Psoas muscle (tissue), 8 donors: ENCODE data around the gene DCTN5. TPM values are rescaled to one million over a fixed set of nuclear protein-coding genes. Genes with fewer than 3 reads are reported as not detected.

ENCODE experiments used
- ATAC-seq, 4 donors: fragments of 200-7000 bp; cut with Tn5 transposase; one replicate each; pipeline ENCODE4 v1.9.1; 2020; ENCODE audit warnings: moderate library complexity in 3 of 4, mild to moderate bottlenecking in 2 of 4
- DNase-seq, 2 donors: peaks; one replicate each; pipeline ENCODE4 v3.0.0-alpha.2; 2020
- H3K27ac ChIP-seq: fragments of 200-600 bp; one replicate; pipeline ENCODE4 v1.8.0; 2022
- H3K27me3 ChIP-seq, 3 donors: fragments of 200-600 bp in 1 of 3; one replicate each; pipeline versions ENCODE4 v1.6.1 to v1.8.0; 2013 to 2022; ENCODE audit warnings: low read length in 2 of 3, mild to moderate bottlenecking in 2 of 3, moderate library complexity in 1 of 3; ENCODE audit not compliant: insufficient read depth in 3 of 3
- H3K36me3 ChIP-seq, 2 donors: fragments of 200-600 bp in 1 of 2; one replicate each; pipeline versions ENCODE4 v1.6.1 to v1.8.0; 2013 to 2022; ENCODE audit warnings: low read depth in 1 of 2, mild to moderate bottlenecking in 1 of 2, moderate library complexity in 1 of 2; ENCODE audit not compliant: insufficient read depth in 1 of 2
- H3K4me1 ChIP-seq: fragments of 200-600 bp; one replicate; pipeline ENCODE4 v1.8.0; 2022
- H3K4me3 ChIP-seq: fragments of 200-600 bp; one replicate; pipeline ENCODE4 v1.8.0; 2022; ENCODE audit warnings: mild to moderate bottlenecking
- H3K9me3 ChIP-seq: fragments of 200-600 bp; one replicate; pipeline ENCODE4 v1.8.0; 2022
- WGBS, 3 donors: extraction: QIAGEN DNeasy Blood & Tissue Kit; methylation state at CpG; one replicate each; pipeline versions ENCODE4 v1.1.6 to v1.1.7; 2013; 5-methylcytosine and 5-hydroxymethylcytosine counted together
- intact Hi-C, 2 donors: fragments of 100-400 bp; cut with DNase I; formaldehyde crosslinking; loops; one replicate each; pipeline versions ENCODE4 v1.11.0 to v1.14.2; 2022
- polyA plus RNA-seq, 3 donors: library from polyadenylated mRNA; stranded (reverse); fragments of 200-250 nt; gene quantifications; one replicate each; pipeline ENCODE4 v1.2.3, GENCODE V29; 2013
- total RNA-seq, 4 donors: library from RNA; stranded (reverse); fragmentation: NEBNext Ultra II Directional in 2 of 4; extraction: Animal tissue kit (Norgen Biotek cat#: 25700) in 2 of 4; gene quantifications; one replicate each; pipeline versions ENCODE4 v1.2.1 to v1.2.4, GENCODE V29; 2021 to 2023
- TF ChIP-seq, protein P1 (sequence below): fragments of 200-600 bp; IDR thresholded peaks from one replicate; pipeline ENCODE4 v1.8.0; 2022; ENCODE audit warnings: antibody characterized with exemption
- donor health status: healthy with polysubstance abuse.
- donor health status: DM: no; HTN: no; CAD: no; lungs with moderate emphysema.
- donor health status: Bipolar disorder and iron deficiency.
- donor health status: healthy.
- donor health status: DM: yes; HTN: yes; CAD: no.
- donor health status: DM: no; HTN: no; CAD: no.
- donor health status: DM: no; HTN: no; CAD: no.
- donor health status: DM: yes; HTN: yes; CAD: no.

DCTN5 gene
- total and polyA plus RNA-seq, 7 donors, result 17.1 to 47.4 (median 33.2) TPM

DNA sequence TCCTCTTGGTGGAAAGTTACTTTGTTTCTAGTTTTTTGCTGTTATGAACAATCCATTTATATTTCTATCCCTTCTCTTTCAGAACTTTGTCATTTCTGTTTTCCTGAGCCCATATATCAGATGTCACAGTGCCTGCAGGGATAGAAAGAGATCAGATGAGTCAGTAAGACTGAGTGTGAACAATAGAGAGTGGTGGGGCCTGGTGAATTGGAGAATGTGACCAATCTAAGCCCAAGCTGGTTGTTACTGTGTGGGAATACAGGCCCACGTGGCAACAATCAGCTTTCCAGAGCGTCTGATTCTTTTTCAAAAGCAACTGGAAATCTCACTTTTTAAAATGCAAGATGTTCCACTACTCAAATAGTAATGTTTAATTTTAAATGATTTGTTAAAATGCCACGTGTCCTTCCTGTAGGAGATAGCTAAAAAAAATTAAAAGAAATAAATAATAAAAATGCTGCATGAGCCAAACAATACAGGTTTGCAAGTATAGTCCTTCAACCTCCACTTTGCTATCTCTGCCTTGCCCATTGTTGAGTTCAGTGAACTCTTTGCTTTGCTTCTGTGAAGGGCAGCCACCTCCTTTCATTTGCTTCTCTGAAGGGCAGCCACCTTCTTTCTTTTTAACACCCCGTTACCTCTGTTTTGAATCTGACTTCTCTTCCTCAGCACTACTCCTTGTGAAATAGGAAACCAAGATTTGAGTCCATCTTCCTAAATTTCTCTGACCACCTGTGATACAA, 9.6 kb downstream of the DCTN5 start:
- no peaks in the 10 kb centered on the region for H3K27me3 ChIP-seq
- WGBS, 3 donors, result 81 to 86% (median 82%) methylated on average over 4 of the region's 4 CpGs
- peaks cover 0 to 43% of the 10 kb centered on the region in 2 donors for H3K36me3 ChIP-seq
- no peak overlapping the region for H3K4me3 ChIP-seq
- intact Hi-C loops, result no loop called here
- no peak for DNase-seq
- TF ChIP-seq, protein P1, sequence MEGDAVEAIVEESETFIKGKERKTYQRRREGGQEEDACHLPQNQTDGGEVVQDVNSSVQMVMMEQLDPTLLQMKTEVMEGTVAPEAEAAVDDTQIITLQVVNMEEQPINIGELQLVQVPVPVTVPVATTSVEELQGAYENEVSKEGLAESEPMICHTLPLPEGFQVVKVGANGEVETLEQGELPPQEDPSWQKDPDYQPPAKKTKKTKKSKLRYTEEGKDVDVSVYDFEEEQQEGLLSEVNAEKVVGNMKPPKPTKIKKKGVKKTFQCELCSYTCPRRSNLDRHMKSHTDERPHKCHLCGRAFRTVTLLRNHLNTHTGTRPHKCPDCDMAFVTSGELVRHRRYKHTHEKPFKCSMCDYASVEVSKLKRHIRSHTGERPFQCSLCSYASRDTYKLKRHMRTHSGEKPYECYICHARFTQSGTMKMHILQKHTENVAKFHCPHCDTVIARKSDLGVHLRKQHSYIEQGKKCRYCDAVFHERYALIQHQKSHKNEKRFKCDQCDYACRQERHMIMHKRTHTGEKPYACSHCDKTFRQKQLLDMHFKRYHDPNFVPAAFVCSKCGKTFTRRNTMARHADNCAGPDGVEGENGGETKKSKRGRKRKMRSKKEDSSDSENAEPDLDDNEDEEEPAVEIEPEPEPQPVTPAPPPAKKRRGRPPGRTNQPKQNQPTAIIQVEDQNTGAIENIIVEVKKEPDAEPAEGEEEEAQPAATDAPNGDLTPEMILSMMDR, result no peak
- no peak overlapping the region for H3K27ac ChIP-seq
- H3K4me1 ChIP-seq, result peaks cover 6% of the 10 kb centered on the region
- ATAC-seq, result no peak
- H3K9me3 ChIP-seq, result no peaks in the 10 kb centered on the region

DNA sequence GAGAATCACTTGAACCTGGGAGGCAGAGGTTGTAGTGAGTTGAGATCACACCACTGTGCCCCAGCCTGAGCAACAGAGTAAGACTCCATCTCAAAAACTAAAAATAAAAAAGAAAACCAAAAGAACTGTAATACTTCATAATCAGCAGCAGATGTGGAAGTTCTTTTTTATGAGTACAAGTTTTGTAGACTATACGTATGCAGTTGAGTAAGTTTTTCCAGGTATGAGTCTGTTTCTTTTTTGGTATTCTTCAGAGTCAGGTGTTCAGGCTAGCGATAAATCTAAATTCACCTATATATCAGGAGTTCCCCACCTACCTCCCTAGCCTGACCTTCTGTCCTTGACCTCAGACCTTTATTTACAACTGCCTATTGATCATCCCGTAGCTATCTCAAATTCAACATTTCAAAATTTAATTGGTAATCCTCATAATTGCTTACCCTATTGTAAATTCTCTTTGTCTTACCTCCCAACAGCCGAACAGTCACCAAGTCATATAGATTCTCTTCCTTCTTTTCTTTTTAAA, 10.7 kb downstream of the DCTN5 start:
- H3K36me3 ChIP-seq, result peaks cover 0 to 39% of the 10 kb centered on the region in 2 donors
- intact Hi-C loops, result no loop called here
- H3K27ac ChIP-seq, result no peak overlapping the region

DNA sequence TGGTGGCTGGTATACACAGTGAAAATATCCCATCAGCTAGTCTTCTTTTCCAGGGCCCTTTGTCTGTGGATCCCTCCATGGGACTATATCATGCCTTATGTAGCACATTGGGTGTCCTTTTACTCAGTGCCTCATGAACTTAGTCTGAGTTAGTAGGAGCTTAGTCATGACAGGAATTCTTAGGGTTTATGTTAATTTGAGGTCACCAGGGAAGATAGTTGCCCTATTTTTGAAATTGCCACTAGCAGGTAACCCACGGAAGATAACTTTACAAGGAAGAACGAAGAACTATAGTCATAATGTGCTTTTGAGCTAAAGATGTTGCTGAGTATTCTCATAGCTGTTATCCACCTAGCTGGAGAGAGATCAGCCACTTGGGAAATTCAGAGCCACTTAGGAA, 22.7 kb downstream of the DCTN5 start:
- 94 to 99% (median 97%) methylated on average over 2 of the region's 2 CpGs for WGBS, 3 donors
- intact Hi-C loops, result no loop called here
- Histone ChIP-seq H3K9me3 (no peaks in the 10 kb centered on the region), H3K27me3 (no peaks in the 10 kb centered on the region), H3K27ac (no peak overlapping the region), H3K4me1 (no peaks in the 10 kb centered on the region), H3K4me3 (no peak overlapping the region), H3K36me3 (peaks cover 17 to 100% of the 10 kb centered on the region in 2 donors)
- no peak for ATAC-seq
- TF ChIP-seq, protein P1, result no peak
- DNase-seq, result no peak

More for the DNA sequence above, 10.7 kb downstream of the DCTN5 start:
- Histone ChIP-seq H3K27me3 (no peaks in the 10 kb centered on the region), H3K4me1 (peaks cover 6% of the 10 kb centered on the region), H3K9me3 (no peaks in the 10 kb centered on the region), H3K4me3 (no peak overlapping the region)
- no peak for ATAC-seq
- no peak for DNase-seq
- 92 to 96% (median 96%) methylated on average over 4 of the region's 4 CpGs for WGBS, 3 donors
- TF ChIP-seq, protein P1, result no peak

DNA sequence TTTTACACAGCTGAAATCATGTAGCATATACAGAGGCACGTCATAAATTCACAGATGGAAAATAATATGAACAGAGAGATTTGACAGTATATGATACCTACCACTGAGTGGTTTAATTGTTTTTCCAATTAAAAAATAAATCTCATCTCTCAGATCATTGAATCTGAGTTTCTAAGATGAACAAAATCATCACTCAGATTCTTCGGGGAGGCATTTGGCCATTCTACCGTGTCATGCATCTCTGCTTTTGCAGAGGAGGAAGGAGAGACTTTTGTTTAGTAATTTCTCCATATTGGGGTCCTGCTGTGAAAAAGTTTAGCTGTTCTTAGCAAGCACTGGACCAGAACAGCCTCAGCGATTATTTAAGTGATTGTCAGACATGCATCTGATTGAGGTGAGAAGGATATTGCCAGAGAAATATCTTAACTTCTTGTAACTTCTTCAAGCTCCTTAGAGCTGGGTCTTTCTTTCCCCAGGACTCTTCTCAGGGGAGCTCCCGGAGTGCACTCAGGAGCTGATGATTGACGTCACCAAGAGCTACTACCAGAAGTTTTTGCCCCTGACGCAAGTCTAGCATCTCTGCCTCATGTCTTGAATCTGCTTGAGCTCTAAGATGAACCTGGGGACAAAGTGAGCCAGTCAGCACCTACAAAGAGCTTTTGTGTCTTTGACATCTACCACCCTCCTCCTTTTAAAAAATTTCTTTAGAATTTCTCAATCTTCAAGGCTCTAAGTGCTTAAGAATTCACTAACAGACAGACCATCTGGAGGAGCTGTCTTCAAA, 25.5 kb downstream of the DCTN5 start:
- intact Hi-C loops, result no loop called here
- Histone ChIP-seq H3K27ac (no peak overlapping the region), H3K27me3 (no peaks in the 10 kb centered on the region), H3K4me1 (peaks cover 11% of the 10 kb centered on the region), H3K36me3 (peaks cover 15 to 88% of the 10 kb centered on the region in 2 donors), H3K4me3 (no peak overlapping the region), H3K9me3 (no peaks in the 10 kb centered on the region)
- ATAC-seq, result no peak
- WGBS, 3 donors, result 88 to 95% (median 93%) methylated on average over 7 of the region's 7 CpGs
- TF ChIP-seq, protein P1, result no peak
- DNase-seq, result no peak
